ENCODE results near the gene FBLN1. TPM values are rescaled to one million over a fixed set of nuclear protein-coding genes. Genes with fewer than 3 reads are reported as not detected.
"Not testable (repeated sequence)": the region's sequence is repeated elsewhere in the genome, so short reads cannot be mapped to it uniquely, and the experiment has no call there.

The FBLN1 gene
- total RNA-seq, 4 donors from 2014 or later = 131 to 349 (median 293) TPM

DNA sequence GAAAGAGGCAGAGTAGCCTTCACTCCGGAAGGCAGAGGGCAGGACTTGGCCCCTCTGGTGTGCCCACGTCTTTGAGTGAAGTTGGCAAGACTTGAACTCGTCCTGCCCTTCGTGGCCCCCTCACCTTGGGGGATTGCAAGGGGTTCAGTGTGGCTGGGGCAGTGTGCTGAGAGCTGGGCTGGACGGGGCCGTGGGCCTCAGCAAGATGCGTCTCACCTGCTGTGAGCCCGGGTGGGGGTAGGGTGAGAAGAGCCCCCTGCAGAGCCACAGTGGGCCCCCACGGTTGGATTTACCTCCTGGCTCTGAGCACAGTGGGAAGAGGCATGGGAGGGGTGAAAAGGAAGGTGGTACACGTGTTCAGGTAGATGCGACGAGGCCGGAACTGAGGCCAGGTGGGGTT, 87.6 kb downstream of the FBLN1 start:
- no peak for ATAC-seq (ENCODE audit: low FRiP score)
- TF ChIP-seq, protein P1, sequence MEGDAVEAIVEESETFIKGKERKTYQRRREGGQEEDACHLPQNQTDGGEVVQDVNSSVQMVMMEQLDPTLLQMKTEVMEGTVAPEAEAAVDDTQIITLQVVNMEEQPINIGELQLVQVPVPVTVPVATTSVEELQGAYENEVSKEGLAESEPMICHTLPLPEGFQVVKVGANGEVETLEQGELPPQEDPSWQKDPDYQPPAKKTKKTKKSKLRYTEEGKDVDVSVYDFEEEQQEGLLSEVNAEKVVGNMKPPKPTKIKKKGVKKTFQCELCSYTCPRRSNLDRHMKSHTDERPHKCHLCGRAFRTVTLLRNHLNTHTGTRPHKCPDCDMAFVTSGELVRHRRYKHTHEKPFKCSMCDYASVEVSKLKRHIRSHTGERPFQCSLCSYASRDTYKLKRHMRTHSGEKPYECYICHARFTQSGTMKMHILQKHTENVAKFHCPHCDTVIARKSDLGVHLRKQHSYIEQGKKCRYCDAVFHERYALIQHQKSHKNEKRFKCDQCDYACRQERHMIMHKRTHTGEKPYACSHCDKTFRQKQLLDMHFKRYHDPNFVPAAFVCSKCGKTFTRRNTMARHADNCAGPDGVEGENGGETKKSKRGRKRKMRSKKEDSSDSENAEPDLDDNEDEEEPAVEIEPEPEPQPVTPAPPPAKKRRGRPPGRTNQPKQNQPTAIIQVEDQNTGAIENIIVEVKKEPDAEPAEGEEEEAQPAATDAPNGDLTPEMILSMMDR (IDR thresholded peaks at IDR 0.05) = no peak
- DNase-seq (ENCODE audit: low spot score) = no peak

DNA sequence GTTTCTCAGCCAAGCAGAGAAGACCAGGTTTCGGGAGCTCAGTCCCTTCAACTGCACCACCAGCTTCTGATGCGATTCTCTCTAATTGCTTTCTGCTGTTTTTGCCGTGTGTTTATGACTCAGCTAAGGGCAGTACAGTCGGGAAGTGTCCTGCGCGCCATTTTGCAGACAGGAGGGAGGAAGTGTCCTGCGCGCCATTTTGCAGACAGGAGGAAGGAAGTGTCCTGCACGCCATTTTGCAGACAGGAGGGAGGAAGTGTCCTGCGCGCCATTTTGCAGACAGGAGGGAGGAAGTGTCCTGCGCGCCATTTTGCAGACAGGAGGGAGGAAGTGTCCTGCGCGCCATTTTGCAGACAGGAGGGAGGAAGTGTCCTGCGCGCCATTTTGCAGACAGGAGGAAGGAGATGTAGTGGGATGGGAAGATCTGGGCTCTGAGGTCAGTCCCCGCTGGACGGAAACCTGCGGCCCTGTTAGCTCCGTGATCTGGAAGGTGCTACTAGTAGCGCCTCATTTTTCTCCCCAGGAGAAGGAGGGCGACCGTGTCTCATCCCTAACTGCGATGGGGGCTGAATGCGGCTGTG, 89.0 kb downstream of the FBLN1 start:
- not testable (repeated sequence) for DNase-seq (ENCODE audit: low spot score); ATAC-seq (ENCODE audit: low FRiP score)

DNA sequence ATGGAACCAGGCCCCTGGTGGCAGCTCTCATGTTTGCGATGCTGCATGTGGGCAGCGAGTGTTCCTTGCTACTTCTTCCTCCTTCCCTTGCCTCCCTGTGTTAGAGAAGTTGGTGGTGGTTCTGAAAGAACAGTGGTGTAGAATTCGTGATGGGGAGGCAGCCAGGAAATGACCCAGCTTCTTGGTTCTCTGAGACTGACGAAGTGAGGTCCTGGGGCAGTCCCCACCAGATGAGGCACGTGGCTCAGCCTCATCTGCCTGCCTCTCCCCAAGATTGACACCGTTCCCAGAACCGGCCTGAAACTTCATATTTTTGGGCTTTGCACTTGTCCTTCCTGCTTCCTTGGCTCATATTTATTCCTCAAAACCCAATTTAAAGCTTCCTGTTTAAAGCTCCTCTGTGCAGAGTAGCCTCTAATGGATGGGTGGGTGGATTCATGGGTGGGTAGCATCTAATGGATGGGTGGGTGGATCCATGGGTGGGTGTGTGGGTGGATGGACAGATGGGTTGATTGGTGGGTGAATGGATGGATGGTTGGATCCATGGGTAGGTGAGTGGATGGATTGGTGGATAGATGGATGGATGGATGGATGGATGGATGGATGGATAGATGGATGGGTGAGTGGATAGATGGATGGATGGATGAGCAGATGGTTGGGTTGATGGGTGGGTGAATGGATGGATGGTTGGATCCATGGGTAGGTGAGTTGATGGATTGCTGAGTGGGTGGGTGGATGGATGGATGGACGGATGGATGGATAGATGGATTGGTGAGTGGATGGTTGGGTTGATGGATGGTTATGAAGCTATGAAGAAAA, 91.6 kb downstream of the FBLN1 start:
- TF ChIP-seq, protein P1 (IDR thresholded peaks at IDR 0.05) = no peak
- no peak for ATAC-seq (ENCODE audit: low FRiP score)

DNA sequence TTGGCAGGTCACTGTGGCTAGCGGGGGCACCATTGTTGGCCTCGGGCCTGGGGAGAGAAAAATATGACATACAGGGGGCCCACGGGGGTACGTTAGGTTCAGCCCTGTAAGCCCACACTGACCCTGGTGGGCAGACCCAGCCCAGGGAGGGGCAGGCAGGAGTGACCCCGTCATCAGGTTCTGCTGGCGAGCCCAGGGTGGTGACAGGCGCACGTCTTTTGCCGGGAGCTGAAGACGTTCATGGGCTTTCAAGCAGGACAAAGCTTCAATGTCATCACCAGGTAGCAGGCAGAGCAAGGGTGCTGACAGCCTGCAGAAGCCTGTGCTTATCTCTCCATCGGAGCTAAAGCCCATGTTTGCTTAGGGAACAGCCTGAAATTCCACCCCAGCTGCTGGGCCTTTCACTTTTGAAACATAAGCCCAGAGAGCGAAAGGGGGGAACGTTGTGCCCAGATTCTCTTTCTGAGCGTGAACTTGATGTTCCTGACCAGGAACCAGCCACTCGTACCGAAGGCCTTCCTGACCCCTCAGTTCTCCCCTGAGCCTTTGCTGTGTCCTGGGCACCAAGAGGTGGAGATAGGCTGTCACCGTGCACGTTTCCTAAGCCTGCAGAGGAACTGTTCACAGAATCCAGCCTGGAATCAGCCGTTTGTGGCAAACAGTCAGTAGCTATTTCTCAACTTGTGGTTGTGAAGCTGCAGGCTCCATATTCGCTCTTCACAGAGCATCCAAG, 94.9 kb downstream of the FBLN1 start:
- ATAC-seq (ENCODE audit: low FRiP score) = no peak
- no peak for DNase-seq (ENCODE audit: low spot score)
- TF ChIP-seq, protein P1 (IDR thresholded peaks at IDR 0.05) = no peak

More for the DNA sequence above, 91.6 kb downstream of the FBLN1 start:
- no peak for DNase-seq (ENCODE audit: low spot score)

DNA sequence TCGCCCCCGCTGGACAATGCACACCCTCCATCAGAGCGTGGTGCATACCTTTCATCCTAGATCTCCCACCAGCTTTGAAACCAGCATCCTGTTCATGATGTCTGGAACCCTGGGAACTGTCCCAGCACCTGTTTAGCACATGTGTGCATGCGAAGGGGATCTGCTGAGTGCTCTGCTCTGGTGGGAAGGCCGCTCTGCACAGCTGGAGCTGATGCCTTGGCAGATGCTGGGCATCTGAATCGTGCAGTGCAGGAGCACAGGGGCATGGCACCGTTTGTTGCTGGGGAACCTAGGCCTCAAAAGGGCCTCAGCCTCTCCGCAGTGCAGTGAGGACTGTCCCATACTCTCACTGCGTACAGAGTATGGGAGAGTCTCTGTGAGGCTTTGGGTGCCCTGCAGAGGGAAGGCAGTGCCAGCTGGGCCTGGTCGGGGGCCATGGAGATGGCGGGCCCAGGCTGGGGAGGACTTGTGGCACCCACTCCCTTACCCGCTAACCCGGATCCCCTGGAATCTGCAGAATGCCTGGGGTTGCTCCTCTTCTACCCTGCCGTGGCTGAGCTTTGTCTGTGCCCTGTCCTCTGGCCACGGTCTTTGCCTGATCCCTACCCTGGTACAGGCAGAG, 96.0 kb downstream of the FBLN1 start:
- DNase-seq (ENCODE audit: low spot score) (no peak), ATAC-seq (ENCODE audit: low FRiP score) (no peak)
- TF ChIP-seq, protein P1 (IDR thresholded peaks at IDR 0.05) = no peak

DNA sequence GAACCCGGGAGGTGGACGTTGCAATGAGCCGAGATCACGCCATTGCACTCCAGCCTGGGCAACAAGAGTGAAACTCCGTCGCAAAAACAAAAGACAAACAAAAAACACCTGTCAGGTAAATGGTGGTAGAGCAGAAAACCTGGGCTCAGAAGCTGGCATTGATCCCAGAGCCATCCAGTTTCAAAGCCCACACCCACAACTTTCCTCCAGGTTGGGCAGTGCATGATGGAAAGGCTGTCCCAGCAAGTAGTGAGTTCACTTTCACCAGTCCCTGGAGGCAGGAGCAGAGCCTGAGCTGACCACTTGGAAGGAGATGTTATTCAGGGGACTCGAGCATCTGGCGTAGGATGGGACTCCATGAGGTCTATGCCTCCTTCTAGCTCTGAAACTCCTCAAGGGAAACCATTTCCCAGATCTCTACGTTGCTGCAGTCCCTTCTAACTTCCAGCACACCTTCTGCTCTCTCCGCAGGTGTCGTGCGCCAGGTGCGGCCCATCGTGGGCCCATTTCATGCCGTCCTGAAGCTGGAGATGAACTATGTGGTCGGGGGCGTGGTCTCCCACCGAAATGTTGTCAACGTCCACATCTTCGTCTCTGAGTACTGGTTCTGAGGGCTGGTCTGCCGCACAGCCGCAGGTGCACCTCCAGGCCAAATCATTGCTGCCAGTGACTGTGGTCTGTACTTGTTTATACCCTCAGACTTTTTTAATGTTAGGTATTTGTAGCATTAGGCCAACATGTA, 97.3 kb downstream of the FBLN1 start:
- ATAC-seq (ENCODE audit: low FRiP score) = no peak
- TF ChIP-seq, protein P1 (IDR thresholded peaks at IDR 0.05) = no peak
- no peak for DNase-seq (ENCODE audit: low spot score)
